Activated CD8-positive, alpha-beta memory T cell treated with anti-CD3 and anti-CD28 coated beads, Interleukin-2, amount 10 ng/mL, durations not matched to agents 7 days and 5 days (primary cell): Measurements from ENCODE around the gene MT1M. TPM values are rescaled to one million over a fixed set of nuclear protein-coding genes. Genes with fewer than 3 reads are reported as not detected.
"Not testable (repeated sequence)": the region's sequence is repeated elsewhere in the genome, so short reads cannot be mapped to it uniquely, and the experiment has no call there.

Source experiments
- ATAC-seq: fragments of 150-1000 bp; cut with Tn5 transposase; one replicate; pipeline ENCODE4 v1.10.0; 2021; ENCODE audit warnings: moderate library complexity
- CTCF ChIA-PET: fragments of 350-600 bp; sonication (Branson Sonifier 250); formaldehyde crosslinking; loops from one replicate; lab custom pipeline; 2021; ENCODE audit warnings: antibody characterized with exemption; lab: Charles Lee
- DNase-seq: peaks from one replicate; pipeline ENCODE4 v3.0.0-alpha.2; 2020
- H3K27ac Mint-ChIP-seq: one replicate; pipeline ENCODE4 v1.8.0; 2021; ENCODE audit warnings: mild to moderate bottlenecking, mixed read lengths
- H3K27me3 Mint-ChIP-seq: one replicate; pipeline ENCODE4 v1.8.0; 2021; ENCODE audit warnings: mixed read lengths
- H3K36me3 Mint-ChIP-seq: one replicate; pipeline ENCODE4 v1.8.0; 2021; ENCODE audit warnings: mild to moderate bottlenecking, mixed read lengths
- H3K4me1 Mint-ChIP-seq: one replicate; pipeline ENCODE4 v1.8.0; 2021; ENCODE audit warnings: mixed read lengths
- H3K4me3 Mint-ChIP-seq: one replicate; pipeline ENCODE4 v1.8.0; 2021; ENCODE audit warnings: mild to moderate bottlenecking, moderate library complexity, mixed read lengths
- H3K9me3 Mint-ChIP-seq: one replicate; pipeline ENCODE4 v1.8.0; 2022; ENCODE audit warnings: low read depth, mixed read lengths
- total RNA-seq, 2 experiments: library from RNA; stranded (reverse); gene quantifications; one replicate each; pipeline ENCODE4 v1.2.3, GENCODE V29; 2021

MT1M gene
- total RNA-seq, 2 experiments from 2014 or later = not detected

GRCh38 chr16:56649271-56649670 is 16.8 kb downstream of the MT1M start:
- Mint-ChIP-seq H3K27me3 (peaks cover 50% of the 10 kb centered on the region), H3K27ac (no peak overlapping the region), H3K4me1 (peaks cover under 1% of the 10 kb centered on the region), H3K36me3 (no peaks in the 10 kb centered on the region), H3K4me3 (no peak overlapping the region), H3K9me3 (no peaks in the 10 kb centered on the region)
- DNase-seq = no peak
- ATAC-seq = no peak
- CTCF ChIA-PET = interaction anchor here (1.1 to 1.5 kb wide), 2 partner anchors 19 to 52 kb away, joined by 3 to 4 read pairs; no protein-coding TSS in a partner anchor

GRCh38 chr16:56649820-56650219 is 17.4 kb downstream of the MT1M start:
- Mint-ChIP-seq H3K4me1 (no peaks in the 10 kb centered on the region), H3K27ac (no peak overlapping the region), H3K36me3 (no peaks in the 10 kb centered on the region), H3K9me3 (no peaks in the 10 kb centered on the region), H3K27me3 (peaks cover 49% of the 10 kb centered on the region), H3K4me3 (no peak overlapping the region)
- no peak for ATAC-seq
- DNase-seq = no peak
- CTCF ChIA-PET = interaction anchor here (1.1 to 1.5 kb wide), 2 partner anchors 19 to 52 kb away, joined by 3 to 4 read pairs; no protein-coding TSS in a partner anchor

GRCh38 chr16:56651586-56651985 is 19.1 kb downstream of the MT1M start, which contains the start of gene MT1B:
Gene MT1B (plus strand): TSS chr16:56651886. CDS start chr16:56651954, 68 bp downstream.
- Mint-ChIP-seq H3K4me1 (no peaks in the 10 kb centered on the region), H3K4me3 (no peak within 1 kb of the TSS), H3K9me3 (no peaks in the 10 kb centered on the region), H3K36me3 (no peaks in the 10 kb centered on the region), H3K27me3 (peaks cover 43% of the 10 kb centered on the region), H3K27ac (no peak within 1 kb of the TSS)
- DNase-seq (no peak), ATAC-seq (no peak)
- CTCF ChIA-PET = no interaction called here

GRCh38 chr16:56652600-56652999 is 20.1 kb downstream of the MT1M start:
- H3K27me3 Mint-ChIP-seq = peaks cover 37% of the 10 kb centered on the region
- H3K4me1 Mint-ChIP-seq = peaks cover 4% of the 10 kb centered on the region
- H3K4me3 Mint-ChIP-seq = no peak overlapping the region
- H3K36me3 Mint-ChIP-seq = no peaks in the 10 kb centered on the region
- CTCF ChIA-PET = interaction anchor here (1.0 to 1.6 kb wide), 2 partner anchors 9 to 21 kb away, joined by 3 read pairs; no protein-coding TSS in a partner anchor
- H3K9me3 Mint-ChIP-seq = no peaks in the 10 kb centered on the region
- DNase-seq (no peak), ATAC-seq (no peak)
- no peak overlapping the region for H3K27ac Mint-ChIP-seq

- Mint-ChIP-seq H3K4me1 (peaks cover 8% of the 10 kb centered on the region), H3K4me3 (no peak overlapping the region), H3K9me3 (no peaks in the 10 kb centered on the region), H3K27ac (no peak overlapping the region), H3K27me3 (peaks cover 32% of the 10 kb centered on the region), H3K36me3 (no peaks in the 10 kb centered on the region)
- no peak for DNase-seq
- CTCF ChIA-PET = interaction anchor here (1.0 to 1.6 kb wide), 2 partner anchors 10 to 21 kb away, joined by 3 read pairs; no protein-coding TSS in a partner anchor
- ATAC-seq = no peak
Measured at GRCh38 chr16:56653218-56653617, 20.8 kb downstream of the MT1M start.

GRCh38 chr16:56657555-56658326 is 25.3 kb downstream of the MT1M start, which contains the start of gene MT1F:
Gene MT1F (plus strand): TSS chr16:56657959. CDS start chr16:56658059, 100 bp downstream.
- ATAC-seq (peak; percentile 91), DNase-seq (peak; percentile 87)
- H3K9me3 Mint-ChIP-seq = no peaks in the 10 kb centered on the region
- H3K27ac Mint-ChIP-seq = peak within 1 kb of the TSS; percentile 88
- H3K36me3 Mint-ChIP-seq = no peaks in the 10 kb centered on the region
- peaks cover 27% of the 10 kb centered on the region for H3K4me1 Mint-ChIP-seq
- CTCF ChIA-PET = interaction anchor here (0.7 to 1.1 kb wide), 2 partner anchors 14 to 45 kb away, joined by 3 read pairs; no protein-coding TSS in a partner anchor
- peaks cover 9% of the 10 kb centered on the region for H3K27me3 Mint-ChIP-seq
- peak within 1 kb of the TSS; percentile 90 for H3K4me3 Mint-ChIP-seq

- no peak for ATAC-seq
- Mint-ChIP-seq H3K9me3 (no peaks in the 10 kb centered on the region), H3K36me3 (no peaks in the 10 kb centered on the region), H3K4me3 (peak overlapping the region; percentile 90), H3K4me1 (peaks cover 29% of the 10 kb centered on the region), H3K27ac (peak overlapping the region; percentile 88), H3K27me3 (peaks cover 5% of the 10 kb centered on the region)
- CTCF ChIA-PET = interaction anchor here (0.6 to 1.1 kb wide), 2 partner anchors 44 to 46 kb away, joined by 3 read pairs; no protein-coding TSS in a partner anchor
- DNase-seq = no peak
Measured at GRCh38 chr16:56658327-56658875, 25.9 kb downstream of the MT1M start.

GRCh38 chr16:56662357-56663354 is 30.2 kb downstream of the MT1M start:
- Mint-ChIP-seq H3K36me3 (no peaks in the 10 kb centered on the region), H3K4me3 (peak overlapping the region; percentile 75), H3K27ac (peak overlapping the region; percentile 76), H3K27me3 (peaks cover 32% of the 10 kb centered on the region), H3K4me1 (peaks cover 42% of the 10 kb centered on the region), H3K9me3 (no peaks in the 10 kb centered on the region)
- ATAC-seq (peak; percentile 73), DNase-seq (peak; percentile 68)
- CTCF ChIA-PET = interaction anchor here (0.9 to 3.4 kb wide), 8 partner anchors 15 to 62 kb away, joined by 3 to 22 read pairs (median 4); partner anchors contain the start of genes MT1E and MT2A

GRCh38 chr16:56664506-56664905 is 32.0 kb downstream of the MT1M start:
- Mint-ChIP-seq H3K4me3 (no peak overlapping the region), H3K27ac (no peak overlapping the region), H3K36me3 (no peaks in the 10 kb centered on the region), H3K4me1 (peaks cover 36% of the 10 kb centered on the region), H3K27me3 (peaks cover 48% of the 10 kb centered on the region), H3K9me3 (no peaks in the 10 kb centered on the region)
- CTCF ChIA-PET = no interaction called here
- ATAC-seq (no peak), DNase-seq (no peak)

GRCh38 chr16:56665286-56666261 is 33.1 kb downstream of the MT1M start:
- H3K9me3 Mint-ChIP-seq, ATAC-seq, H3K4me3 Mint-ChIP-seq, H3K36me3 Mint-ChIP-seq, DNase-seq, CTCF ChIA-PET, H3K27ac Mint-ChIP-seq: not testable (repeated sequence)
- Mint-ChIP-seq H3K27me3 (peaks cover 58% of the 10 kb centered on the region), H3K4me1 (peaks cover 36% of the 10 kb centered on the region)

GRCh38 chr16:56667581-56668571 is 35.4 kb downstream of the MT1M start, which contains the start of gene MT1G:
Gene MT1G (minus strand): TSS chr16:56668065. CDS start chr16:56667993, 72 bp downstream.
- ATAC-seq (peak; percentile 83), DNase-seq (no peak)
- Mint-ChIP-seq H3K4me1 (peaks cover 34% of the 10 kb centered on the region), H3K4me3 (peak within 1 kb of the TSS; percentile 14), H3K27me3 (peaks cover 72% of the 10 kb centered on the region), H3K36me3 (no peaks in the 10 kb centered on the region), H3K27ac (no peak within 1 kb of the TSS), H3K9me3 (no peaks in the 10 kb centered on the region)
- CTCF ChIA-PET = interaction anchor here (0.8 to 1.2 kb wide), 2 partner anchors 8 to 34 kb away, joined by 3 read pairs; no protein-coding TSS in a partner anchor
